HCT116 (cell line): ENCODE measurements around the gene MTMR10. TPM values are rescaled to one million over a fixed set of nuclear protein-coding genes. Genes with fewer than 3 reads are reported as not detected.

Source experiments
- ATAC-seq: fragments of 200-7000 bp; cut with Tn5 transposase; 2 replicates; pipeline ENCODE4 v1.9.1; 2020; ENCODE audit warnings: mild to moderate bottlenecking, moderate library complexity
- BruUV-seq: library from RNA; stranded (reverse); fragments of 400-500 nt; replicated peaks from 2 replicates; lab custom pipeline; 2021; lab: Mats Ljungman, UMichigan
- CTCF ChIA-PET: fragments of 300-600 bp; sonication (Branson Sonifier 250); formaldehyde crosslinking; loops from one replicate; lab custom pipeline; 2021; ENCODE audit warnings: antibody characterized with exemption; lab: Charles Lee
- POLR2A ChIA-PET: fragments of 300-600, 350-600 bp; sonication (Branson Sonifier 250); formaldehyde crosslinking; loops from one replicate; lab custom pipeline; 2021; ENCODE audit warnings: antibody characterized with exemption; lab: Charles Lee
- RAD21 ChIA-PET, 2 experiments: fragments of 300-600 bp; sonication (Branson Sonifier 250); formaldehyde crosslinking; loops; one replicate each; lab custom pipeline; 2023; ENCODE audit warnings: low total read pairs in 2 of 2; ENCODE audit not compliant: uncharacterized antibody in 2 of 2, unreplicated experiment in 2 of 2, low non-redundant PET in 1 of 2; lab: Charles Lee
- DNase-seq: peaks from one replicate; pipeline ENCODE4 v3.0.0-alpha.2; 2010; ENCODE audit warnings: low read depth, low spot score
- H2AFZ ChIP-seq: fragments of 200-600 bp; shearing (Covaris generic), sonication (generic); 2 replicates; pipeline ENCODE4 v1.6.1; 2017; ENCODE audit warnings: low read depth, mixed run types, mixed read lengths, antibody characterized with exemption, low read length; ENCODE audit not compliant: poor library complexity, severe bottlenecking
- H3K27ac ChIP-seq: 2 replicates; pipeline ENCODE4 v1.5.1; 2012; ENCODE audit warnings: low read depth, low read length
- H3K27me3 ChIP-seq: fragments of 200-600 bp; sonication (generic); 2 replicates; pipeline ENCODE4 v1.6.1; 2016; ENCODE audit warnings: mixed run types, low read length, mixed read lengths; ENCODE audit not compliant: insufficient read depth
- H3K36me3 ChIP-seq, 2 experiments: fragments of 200-500 bp in 1 of 2; fragments of 200-600 bp in 1 of 2; sonication (Bioruptor generic) in 1 of 2; sonication (generic) in 1 of 2; 2 replicates each; pipeline versions ENCODE4 v1.5.1 to v1.6.1; 2014 to 2016; ENCODE audit warnings: low read length in 2 of 2, inconsistent platforms in 1 of 2, mixed read lengths in 1 of 2, mixed run types in 1 of 2; ENCODE audit not compliant: insufficient read depth in 2 of 2, control insufficient read depth in 1 of 2
- H3K4me1 ChIP-seq, 2 experiments: fragments of 200-600 bp in 1 of 2; sonication (generic) in 1 of 2; 2 replicates each; pipeline versions ENCODE4 v1.5.1 to v1.6.1; 2012 to 2017; ENCODE audit warnings: low read length in 2 of 2, inconsistent platforms in 1 of 2, mild to moderate bottlenecking in 1 of 2, mixed read lengths in 1 of 2, mixed run types in 1 of 2, moderate library complexity in 1 of 2; ENCODE audit not compliant: insufficient read depth in 2 of 2, control insufficient read depth in 1 of 2
- H3K4me2 ChIP-seq: fragments of 200-600 bp; sonication (generic); 2 replicates; pipeline ENCODE4 v1.6.1; 2017; ENCODE audit warnings: mixed run types, low read length, mixed read lengths
- H3K4me3 ChIP-seq, 2 experiments: fragments of 200-600 bp in 1 of 2; sonication (generic) in 1 of 2; replicated peaks in 1 of 2; 2 replicates each; pipeline ENCODE4 v1.5.1; 2011 to 2016; ENCODE audit warnings: low read length in 2 of 2, control low read depth in 1 of 2, low read depth in 1 of 2, mild to moderate bottlenecking in 1 of 2, mixed read lengths in 1 of 2, mixed run types in 1 of 2
- H3K79me2 ChIP-seq: fragments of 200-600 bp; sonication (generic); 2 replicates; pipeline ENCODE4 v1.6.1; 2017; ENCODE audit warnings: mild to moderate bottlenecking, mixed run types, low read length, moderate library complexity, mixed read lengths; ENCODE audit not compliant: insufficient read depth
- H3K9ac ChIP-seq: fragments of 200-600 bp; sonication (generic); 2 replicates; pipeline ENCODE4 v1.6.1; 2016; ENCODE audit warnings: low read length, mixed read lengths
- H3K9me2 ChIP-seq: fragments of 200-600 bp; sonication (generic), shearing (Covaris generic); 2 replicates; pipeline ENCODE4 v1.6.1; 2017; ENCODE audit warnings: mixed run types, mild to moderate bottlenecking, moderate library complexity; ENCODE audit not compliant: insufficient read depth
- H3K9me3 ChIP-seq, 2 experiments: fragments of 200-500 bp in 1 of 2; fragments of 200-600 bp in 1 of 2; sonication (Bioruptor generic) in 1 of 2; sonication (generic) in 1 of 2; 2 replicates each; pipeline ENCODE4 v1.6.1; 2014 to 2017; ENCODE audit warnings: low read length in 2 of 2, mixed read lengths in 2 of 2, inconsistent platforms in 1 of 2, low read depth in 1 of 2, mild to moderate bottlenecking in 1 of 2, mixed run types in 1 of 2, moderate library complexity in 1 of 2; ENCODE audit not compliant: control insufficient read depth in 1 of 2, insufficient read depth in 1 of 2
- H4K20me1 ChIP-seq: fragments of 200-600 bp; sonication (generic), shearing (Covaris generic); 2 replicates; pipeline ENCODE4 v1.6.1; 2017; ENCODE audit warnings: mixed run types, mild to moderate bottlenecking, moderate library complexity; ENCODE audit not compliant: insufficient read depth
- ATF3 ChIP-seq: IDR thresholded peaks from 2 replicates; pipeline ENCODE4 v1.6.1; 2012
- CEBPB ChIP-seq: IDR thresholded peaks from 2 replicates; pipeline ENCODE4 v1.6.1; 2012; ENCODE audit warnings: low read depth
- CTCF ChIP-seq, 3 experiments: fragments of 200-600 bp in 1 of 3; sonication (generic) in 1 of 3; IDR thresholded peaks in 2 of 3; conservative IDR thresholded peaks in 1 of 3; 2 replicates each; pipeline ENCODE4 v1.5.1; 2012 to 2017; ENCODE audit warnings: low read depth in 2 of 3, low read length in 2 of 3, antibody characterized with exemption in 1 of 3, borderline replicate concordance in 1 of 3, control low read depth in 1 of 3, mild to moderate bottlenecking in 1 of 3, mixed read lengths in 1 of 3, mixed run types in 1 of 3, moderate library complexity in 1 of 3; ENCODE audit not compliant: insufficient read depth in 1 of 3
- ELF1 ChIP-seq: IDR thresholded peaks from 2 replicates; pipeline ENCODE4 v1.6.1; 2012; ENCODE audit warnings: low read depth, borderline replicate concordance
- JUND ChIP-seq: IDR thresholded peaks from 2 replicates; pipeline ENCODE4 v1.6.1; 2012
- MAX ChIP-seq: IDR thresholded peaks from 2 replicates; pipeline ENCODE4 v1.6.1; 2012
- POLR2A ChIP-seq: IDR thresholded peaks from 2 replicates; pipeline ENCODE4 v1.7.0; 2011; ENCODE audit warnings: borderline replicate concordance; ENCODE audit not compliant: insufficient read depth, insufficient read length; ENCODE audit errors: extremely low read depth
- POLR2AphosphoS5 ChIP-seq: IDR thresholded peaks from 2 replicates; pipeline ENCODE4 v1.6.1; 2011; ENCODE audit warnings: mild to moderate bottlenecking, low read depth, low read length, moderate library complexity
- RAD21 ChIP-seq: IDR thresholded peaks from 2 replicates; pipeline ENCODE4 v1.6.1; 2012; ENCODE audit warnings: low read depth, mild to moderate bottlenecking
- SIN3A ChIP-seq: IDR thresholded peaks from 2 replicates; pipeline ENCODE4 v1.6.1; 2012; ENCODE audit warnings: low read depth
- SP1 ChIP-seq: IDR thresholded peaks from 2 replicates; pipeline ENCODE4 v1.6.1; 2012; ENCODE audit warnings: low read depth
- SRF ChIP-seq: IDR thresholded peaks from 2 replicates; pipeline ENCODE4 v1.6.1; 2012; ENCODE audit warnings: low read depth
- TCF7L2 ChIP-seq: IDR thresholded peaks from 2 replicates; pipeline ENCODE4 v1.7.0; 2011; ENCODE audit warnings: borderline replicate concordance, inconsistent platforms; ENCODE audit not compliant: insufficient read depth, insufficient read length; ENCODE audit errors: extremely low read depth
- YY1 ChIP-seq: IDR thresholded peaks from 2 replicates; pipeline ENCODE4 v1.6.1; 2011; ENCODE audit warnings: low read length, low read depth, moderate library complexity, mild to moderate bottlenecking; ENCODE audit not compliant: insufficient replicate concordance; ENCODE audit errors: extremely low read depth
- ZBTB33 ChIP-seq: IDR thresholded peaks from 2 replicates; pipeline ENCODE4 v1.6.1; 2011; ENCODE audit warnings: mild to moderate bottlenecking, low read length, moderate library complexity; ENCODE audit not compliant: insufficient replicate concordance; ENCODE audit errors: extremely low read depth
- ZFX ChIP-seq: fragments of 450-650 bp; IDR thresholded peaks from 2 replicates; pipeline ENCODE4 v1.6.1; 2017
- ZNF274 ChIP-seq: fragments of 200-500 bp; sonication (Bioruptor generic); IDR thresholded peaks from 2 replicates; pipeline ENCODE4 v1.6.1; 2014; ENCODE audit warnings: mild to moderate bottlenecking, low read depth, low read length, inconsistent platforms
- intact Hi-C: fragments of 100-400 bp; cut with micrococcal nuclease; formaldehyde crosslinking; loops from 2 replicates; pipeline ENCODE4 v1.10.0; 2022
- total RNA-seq: library from RNA; stranded (reverse); gene quantifications from one replicate; pipeline ENCODE4 v1.2.1, GENCODE V29; 2021; ENCODE audit not compliant: unreplicated experiment

The MTMR10 gene
- total RNA-seq, 1 experiment from 2014 or later = 13.4 TPM

GRCh38 chr15:30973379-30973778 is 18.0 kb downstream of the MTMR10 start:
- Histone ChIP-seq H3K9me2 (no peaks in the 10 kb centered on the region), H3K79me2 (no peaks in the 10 kb centered on the region; the same call in 1 of the 2 replicates), H4K20me1 (no peaks in the 10 kb centered on the region), H3K27ac (no peak overlapping the region), H3K36me3 (peaks cover 0 to 2% of the 10 kb centered on the region in 2 experiments; a peak in 1 of 4 replicates), H3K9ac (no peak overlapping the region), H3K27me3 (no peaks in the 10 kb centered on the region), H3K4me3 (no peak overlapping the region), H3K4me2 (no peak overlapping the region), H3K4me1 (no peaks in the 10 kb centered on the region), H2AFZ (no peak overlapping the region), H3K9me3 (no peaks in the 10 kb centered on the region)
- CTCF ChIA-PET = no interaction called here
- POLR2A ChIA-PET = interaction anchor here (0.5 kb wide), 1 partner anchor 8 kb away, joined by 3 read pairs; no protein-coding TSS in a partner anchor
- intact Hi-C loops = no loop called here
- DNase-seq = no peak
- RAD21 ChIA-PET = no interaction called here
- ATAC-seq = no peak
- BruUV-seq = no TSS peak
- TF ChIP-seq SIN3A (no peak), ZNF274 (no peak), CTCF (IDR thresholded peaks at IDR 0.05 in 2 of 3, conservative IDR thresholded peaks at IDR 0.05 in 1 of 3; ENCODE audit: borderline replicate concordance in 1 of 3, insufficient read depth in 1 of 3, low read depth in 2 of 3, low read length in 2 of 3) (no peak), CEBPB (no peak), RAD21 (no peak), TCF7L2 (no peak), ZBTB33 (no peak), POLR2AphosphoS5 (no peak), JUND (no peak), MAX (no peak), ZFX (no peak), SP1 (no peak), SRF (no peak), POLR2A (no peak), ELF1 (no peak), ATF3 (no peak), YY1 (no peak)
